ENCODE measurements around the gene SREK1IP1. TPM values are rescaled to one million over a fixed set of nuclear protein-coding genes. Genes with fewer than 3 reads are reported as not detected.

The SREK1IP1 gene
- total and polyA plus RNA-seq, 9 of the 15 experiments (the other 6 are each of a cell fraction or from before 2014, with no cell fraction given), result 6.9 to 45.2 (median 21.7) TPM

DNA sequence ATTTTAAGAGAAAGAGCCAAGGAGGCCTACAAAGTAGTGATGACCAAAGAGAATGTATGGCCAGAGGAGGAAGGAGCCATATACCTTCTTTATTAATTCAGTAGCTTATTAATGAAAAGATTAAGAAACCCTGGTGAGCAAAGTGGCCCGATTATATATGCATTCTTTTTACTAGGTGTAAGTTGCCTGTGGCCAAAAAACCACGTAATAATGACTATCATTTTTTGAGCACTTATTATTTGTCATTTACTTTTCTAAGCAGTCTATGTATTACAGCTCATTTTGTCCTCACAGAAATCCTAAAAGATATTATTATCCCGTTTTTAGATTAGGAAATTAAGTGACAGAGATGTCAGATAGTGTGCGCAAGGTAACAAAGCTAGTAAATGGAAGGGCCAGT is 3.2 kb upstream of the SREK1IP1 start (continued):
- TF ChIP-seq, protein P1, sequence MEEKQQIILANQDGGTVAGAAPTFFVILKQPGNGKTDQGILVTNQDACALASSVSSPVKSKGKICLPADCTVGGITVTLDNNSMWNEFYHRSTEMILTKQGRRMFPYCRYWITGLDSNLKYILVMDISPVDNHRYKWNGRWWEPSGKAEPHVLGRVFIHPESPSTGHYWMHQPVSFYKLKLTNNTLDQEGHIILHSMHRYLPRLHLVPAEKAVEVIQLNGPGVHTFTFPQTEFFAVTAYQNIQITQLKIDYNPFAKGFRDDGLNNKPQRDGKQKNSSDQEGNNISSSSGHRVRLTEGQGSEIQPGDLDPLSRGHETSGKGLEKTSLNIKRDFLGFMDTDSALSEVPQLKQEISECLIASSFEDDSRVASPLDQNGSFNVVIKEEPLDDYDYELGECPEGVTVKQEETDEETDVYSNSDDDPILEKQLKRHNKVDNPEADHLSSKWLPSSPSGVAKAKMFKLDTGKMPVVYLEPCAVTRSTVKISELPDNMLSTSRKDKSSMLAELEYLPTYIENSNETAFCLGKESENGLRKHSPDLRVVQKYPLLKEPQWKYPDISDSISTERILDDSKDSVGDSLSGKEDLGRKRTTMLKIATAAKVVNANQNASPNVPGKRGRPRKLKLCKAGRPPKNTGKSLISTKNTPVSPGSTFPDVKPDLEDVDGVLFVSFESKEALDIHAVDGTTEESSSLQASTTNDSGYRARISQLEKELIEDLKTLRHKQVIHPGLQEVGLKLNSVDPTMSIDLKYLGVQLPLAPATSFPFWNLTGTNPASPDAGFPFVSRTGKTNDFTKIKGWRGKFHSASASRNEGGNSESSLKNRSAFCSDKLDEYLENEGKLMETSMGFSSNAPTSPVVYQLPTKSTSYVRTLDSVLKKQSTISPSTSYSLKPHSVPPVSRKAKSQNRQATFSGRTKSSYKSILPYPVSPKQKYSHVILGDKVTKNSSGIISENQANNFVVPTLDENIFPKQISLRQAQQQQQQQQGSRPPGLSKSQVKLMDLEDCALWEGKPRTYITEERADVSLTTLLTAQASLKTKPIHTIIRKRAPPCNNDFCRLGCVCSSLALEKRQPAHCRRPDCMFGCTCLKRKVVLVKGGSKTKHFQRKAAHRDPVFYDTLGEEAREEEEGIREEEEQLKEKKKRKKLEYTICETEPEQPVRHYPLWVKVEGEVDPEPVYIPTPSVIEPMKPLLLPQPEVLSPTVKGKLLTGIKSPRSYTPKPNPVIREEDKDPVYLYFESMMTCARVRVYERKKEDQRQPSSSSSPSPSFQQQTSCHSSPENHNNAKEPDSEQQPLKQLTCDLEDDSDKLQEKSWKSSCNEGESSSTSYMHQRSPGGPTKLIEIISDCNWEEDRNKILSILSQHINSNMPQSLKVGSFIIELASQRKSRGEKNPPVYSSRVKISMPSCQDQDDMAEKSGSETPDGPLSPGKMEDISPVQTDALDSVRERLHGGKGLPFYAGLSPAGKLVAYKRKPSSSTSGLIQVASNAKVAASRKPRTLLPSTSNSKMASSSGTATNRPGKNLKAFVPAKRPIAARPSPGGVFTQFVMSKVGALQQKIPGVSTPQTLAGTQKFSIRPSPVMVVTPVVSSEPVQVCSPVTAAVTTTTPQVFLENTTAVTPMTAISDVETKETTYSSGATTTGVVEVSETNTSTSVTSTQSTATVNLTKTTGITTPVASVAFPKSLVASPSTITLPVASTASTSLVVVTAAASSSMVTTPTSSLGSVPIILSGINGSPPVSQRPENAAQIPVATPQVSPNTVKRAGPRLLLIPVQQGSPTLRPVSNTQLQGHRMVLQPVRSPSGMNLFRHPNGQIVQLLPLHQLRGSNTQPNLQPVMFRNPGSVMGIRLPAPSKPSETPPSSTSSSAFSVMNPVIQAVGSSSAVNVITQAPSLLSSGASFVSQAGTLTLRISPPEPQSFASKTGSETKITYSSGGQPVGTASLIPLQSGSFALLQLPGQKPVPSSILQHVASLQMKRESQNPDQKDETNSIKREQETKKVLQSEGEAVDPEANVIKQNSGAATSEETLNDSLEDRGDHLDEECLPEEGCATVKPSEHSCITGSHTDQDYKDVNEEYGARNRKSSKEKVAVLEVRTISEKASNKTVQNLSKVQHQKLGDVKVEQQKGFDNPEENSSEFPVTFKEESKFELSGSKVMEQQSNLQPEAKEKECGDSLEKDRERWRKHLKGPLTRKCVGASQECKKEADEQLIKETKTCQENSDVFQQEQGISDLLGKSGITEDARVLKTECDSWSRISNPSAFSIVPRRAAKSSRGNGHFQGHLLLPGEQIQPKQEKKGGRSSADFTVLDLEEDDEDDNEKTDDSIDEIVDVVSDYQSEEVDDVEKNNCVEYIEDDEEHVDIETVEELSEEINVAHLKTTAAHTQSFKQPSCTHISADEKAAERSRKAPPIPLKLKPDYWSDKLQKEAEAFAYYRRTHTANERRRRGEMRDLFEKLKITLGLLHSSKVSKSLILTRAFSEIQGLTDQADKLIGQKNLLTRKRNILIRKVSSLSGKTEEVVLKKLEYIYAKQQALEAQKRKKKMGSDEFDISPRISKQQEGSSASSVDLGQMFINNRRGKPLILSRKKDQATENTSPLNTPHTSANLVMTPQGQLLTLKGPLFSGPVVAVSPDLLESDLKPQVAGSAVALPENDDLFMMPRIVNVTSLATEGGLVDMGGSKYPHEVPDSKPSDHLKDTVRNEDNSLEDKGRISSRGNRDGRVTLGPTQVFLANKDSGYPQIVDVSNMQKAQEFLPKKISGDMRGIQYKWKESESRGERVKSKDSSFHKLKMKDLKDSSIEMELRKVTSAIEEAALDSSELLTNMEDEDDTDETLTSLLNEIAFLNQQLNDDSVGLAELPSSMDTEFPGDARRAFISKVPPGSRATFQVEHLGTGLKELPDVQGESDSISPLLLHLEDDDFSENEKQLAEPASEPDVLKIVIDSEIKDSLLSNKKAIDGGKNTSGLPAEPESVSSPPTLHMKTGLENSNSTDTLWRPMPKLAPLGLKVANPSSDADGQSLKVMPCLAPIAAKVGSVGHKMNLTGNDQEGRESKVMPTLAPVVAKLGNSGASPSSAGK (IDR thresholded peaks at IDR 0.05), result no peak
